Measurements from ENCODE around the gene RTP5.

Gene RTP5

DNA sequence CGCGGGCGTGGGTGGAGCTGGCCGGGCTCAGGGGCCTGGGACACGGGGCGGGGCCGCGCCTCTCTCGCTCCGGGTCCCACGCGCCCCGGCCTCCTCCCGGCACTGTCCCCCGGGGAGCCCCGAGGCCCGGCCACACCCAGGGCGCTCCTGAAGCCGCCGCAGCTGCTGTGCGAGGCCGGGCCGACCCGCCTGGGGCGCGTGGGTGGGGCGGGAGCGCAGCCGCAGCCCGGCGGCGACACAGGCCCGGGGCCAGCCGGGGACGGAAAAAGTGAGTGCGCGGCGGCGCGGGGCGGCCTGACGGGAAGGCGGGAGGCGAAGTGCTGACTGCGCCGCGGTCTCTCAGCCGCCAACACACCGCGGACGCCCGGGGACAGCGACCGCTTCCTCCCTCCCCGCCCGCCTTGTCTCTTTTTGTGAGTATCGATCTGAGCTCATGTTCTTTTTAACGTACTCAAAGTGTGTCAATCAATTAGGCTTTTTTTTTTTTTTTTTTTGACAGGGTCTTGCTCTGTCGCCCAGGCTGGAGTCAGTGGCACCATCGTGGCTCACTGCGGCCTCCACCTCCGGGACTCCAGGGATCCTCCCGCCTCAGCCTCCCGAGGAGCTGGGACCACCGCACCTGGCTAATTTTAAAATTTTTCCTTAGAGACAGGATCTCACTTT lies 25.3 kb upstream of the RTP5 start:
- no peak overlapping the region for H3K27ac ChIP-seq (ENCODE audit: insufficient read depth, low read depth, low read length, poor library complexity, severe bottlenecking)
- H3K4me3 ChIP-seq (ENCODE audit: insufficient read depth, low read depth, low read length): peak overlapping the region; percentile 16
- H3K27me3 ChIP-seq (ENCODE audit: control insufficient read depth, insufficient read depth, low read length, poor library complexity, severe bottlenecking): peaks cover 31% of the 10 kb centered on the region
- no peaks in the 10 kb centered on the region for H3K36me3 ChIP-seq (ENCODE audit: control insufficient read depth, insufficient read depth, low read length)
- 10% methylated on average over 65 of the region's 65 CpGs for WGBS, 2 experiments
- H3K4me1 ChIP-seq (ENCODE audit: control insufficient read depth, insufficient read depth, low read length): peaks cover 5% of the 10 kb centered on the region
- H3K9me3 ChIP-seq (ENCODE audit: control insufficient read depth, low read length): no peaks in the 10 kb centered on the region

DNA sequence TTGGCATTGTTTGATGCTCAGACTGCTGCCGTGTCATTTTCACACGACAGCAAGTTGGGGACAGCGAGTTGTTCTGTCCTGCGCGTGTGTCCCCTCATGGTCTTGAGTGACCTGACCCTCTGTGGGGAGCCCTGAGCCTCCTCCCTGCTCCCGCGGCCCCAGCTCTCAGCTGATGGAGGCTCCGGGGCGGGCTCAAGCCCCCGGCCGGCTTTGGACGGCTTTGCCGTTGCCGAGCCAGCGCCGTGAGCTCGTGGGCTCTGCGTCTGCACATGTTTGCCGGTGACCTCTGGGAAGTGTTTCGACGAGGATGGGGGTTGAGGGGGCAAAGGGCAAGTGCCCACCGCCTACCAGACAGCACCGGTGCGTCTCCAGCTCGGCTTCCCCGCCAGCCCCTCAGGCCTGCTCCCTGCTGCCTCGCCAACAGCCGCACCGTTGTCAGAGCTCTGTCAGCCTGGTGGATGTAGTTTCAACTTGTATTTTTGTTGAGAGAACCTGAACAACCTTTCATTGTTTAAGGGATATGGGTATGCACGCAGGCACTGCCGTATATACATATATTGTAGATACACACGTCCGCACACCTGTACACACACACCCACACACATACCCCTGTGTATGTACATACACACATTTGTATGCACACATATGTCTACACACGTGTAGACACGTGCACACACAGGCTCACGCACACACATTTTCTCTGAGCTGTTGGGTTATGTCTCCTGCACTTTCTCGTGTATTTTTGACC lies 24.5 kb upstream of the RTP5 start:
- peaks cover 31% of the 10 kb centered on the region for H3K27me3 ChIP-seq (ENCODE audit: control insufficient read depth, insufficient read depth, low read length, poor library complexity, severe bottlenecking)
- no peak overlapping the region for H3K4me3 ChIP-seq (ENCODE audit: insufficient read depth, low read depth, low read length)
- H3K4me1 ChIP-seq (ENCODE audit: control insufficient read depth, insufficient read depth, low read length): peaks cover 5% of the 10 kb centered on the region
- H3K36me3 ChIP-seq (ENCODE audit: control insufficient read depth, insufficient read depth, low read length): no peaks in the 10 kb centered on the region
- no peaks in the 10 kb centered on the region for H3K9me3 ChIP-seq (ENCODE audit: control insufficient read depth, low read length)
- H3K27ac ChIP-seq (ENCODE audit: insufficient read depth, low read depth, low read length, poor library complexity, severe bottlenecking): no peak overlapping the region
- WGBS, 2 experiments: 87% methylated on average over 37 of the region's 37 CpGs

DNA sequence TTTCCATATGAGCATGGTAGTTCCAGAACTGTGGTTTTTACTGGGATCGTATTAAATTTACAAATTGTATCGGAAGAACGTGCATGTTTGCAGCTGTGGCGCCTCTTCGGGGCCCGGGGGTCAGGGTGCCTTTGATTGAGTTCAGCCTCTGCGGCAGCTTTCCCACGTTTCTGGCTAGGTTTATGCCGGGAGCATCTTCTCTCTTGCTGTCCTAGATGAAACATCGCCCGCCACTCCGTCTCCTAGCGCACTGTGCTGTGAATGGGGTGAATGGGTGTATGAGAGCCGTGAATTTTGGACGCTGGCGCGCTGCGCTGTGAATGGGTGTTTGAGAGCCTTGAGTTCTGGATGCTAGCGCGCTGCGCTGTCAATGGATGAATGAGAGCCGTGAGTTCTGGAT lies 23.1 kb upstream of the RTP5 start:
- Histone ChIP-seq H3K36me3 (ENCODE audit: control insufficient read depth, insufficient read depth, low read length) (no peaks in the 10 kb centered on the region), H3K27ac (ENCODE audit: insufficient read depth, low read depth, low read length, poor library complexity, severe bottlenecking) (no peak overlapping the region), H3K27me3 (ENCODE audit: control insufficient read depth, insufficient read depth, low read length, poor library complexity, severe bottlenecking) (peaks cover 31% of the 10 kb centered on the region), H3K4me3 (ENCODE audit: insufficient read depth, low read depth, low read length) (no peak overlapping the region), H3K4me1 (ENCODE audit: control insufficient read depth, insufficient read depth, low read length) (peaks cover 5% of the 10 kb centered on the region), H3K9me3 (ENCODE audit: control insufficient read depth, low read length) (no peaks in the 10 kb centered on the region)
- WGBS, 2 experiments: 94 to 96% methylated on average over 22 of the region's 22 CpGs

DNA sequence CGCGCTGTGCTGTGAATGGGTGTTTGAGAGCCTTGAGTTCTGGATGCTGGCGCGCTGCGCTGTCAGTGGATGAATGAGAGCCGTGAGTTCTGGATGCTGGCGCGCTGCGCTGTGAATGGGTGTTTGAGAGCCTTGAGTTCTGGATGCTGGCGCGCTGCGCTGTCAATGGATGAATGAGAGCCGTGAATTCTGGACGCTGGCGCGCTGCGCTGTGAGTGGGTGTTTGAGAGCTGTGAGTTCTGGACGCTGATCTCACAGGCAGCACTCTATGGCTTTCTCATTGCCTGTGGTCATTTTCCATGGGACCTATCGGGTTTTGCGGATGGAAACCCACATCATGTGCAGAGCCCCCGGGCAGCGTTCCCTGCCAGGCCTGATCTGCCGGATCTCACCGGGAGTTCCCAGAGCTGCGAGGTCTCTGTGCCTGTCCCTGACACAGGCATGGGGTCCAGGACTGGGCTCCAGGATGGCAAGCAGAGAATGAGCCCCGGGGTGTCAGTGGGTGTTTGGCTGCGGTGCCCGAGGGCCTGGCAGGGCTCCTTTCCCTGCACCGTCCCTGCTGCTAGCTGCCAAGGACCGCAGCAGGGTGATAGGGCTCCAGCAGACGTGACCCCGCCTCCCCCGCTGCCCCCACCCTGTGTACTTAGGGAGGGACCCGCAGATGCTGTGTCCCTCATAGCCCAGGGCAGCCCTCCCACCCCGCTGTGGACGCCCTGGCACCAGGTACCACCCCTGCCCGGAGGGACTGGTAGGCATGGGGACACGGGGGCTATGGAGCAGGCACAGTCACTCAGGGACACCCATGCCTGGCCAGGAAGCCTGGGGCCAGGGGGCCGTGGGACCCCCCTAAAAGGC lies 20.5 kb upstream of the RTP5 start:
- H3K4me1 ChIP-seq (ENCODE audit: control insufficient read depth, insufficient read depth, low read length): peaks cover 10% of the 10 kb centered on the region
- no peaks in the 10 kb centered on the region for H3K9me3 ChIP-seq (ENCODE audit: control insufficient read depth, low read length)
- H3K27me3 ChIP-seq (ENCODE audit: control insufficient read depth, insufficient read depth, low read length, poor library complexity, severe bottlenecking): peaks cover 18% of the 10 kb centered on the region
- 93 to 94% methylated on average over 39 of the region's 39 CpGs for WGBS, 2 experiments
- H3K27ac ChIP-seq (ENCODE audit: insufficient read depth, low read depth, low read length, poor library complexity, severe bottlenecking): no peak overlapping the region
- no peaks in the 10 kb centered on the region for H3K36me3 ChIP-seq (ENCODE audit: control insufficient read depth, insufficient read depth, low read length)
- no peak overlapping the region for H3K4me3 ChIP-seq (ENCODE audit: insufficient read depth, low read depth, low read length)

DNA sequence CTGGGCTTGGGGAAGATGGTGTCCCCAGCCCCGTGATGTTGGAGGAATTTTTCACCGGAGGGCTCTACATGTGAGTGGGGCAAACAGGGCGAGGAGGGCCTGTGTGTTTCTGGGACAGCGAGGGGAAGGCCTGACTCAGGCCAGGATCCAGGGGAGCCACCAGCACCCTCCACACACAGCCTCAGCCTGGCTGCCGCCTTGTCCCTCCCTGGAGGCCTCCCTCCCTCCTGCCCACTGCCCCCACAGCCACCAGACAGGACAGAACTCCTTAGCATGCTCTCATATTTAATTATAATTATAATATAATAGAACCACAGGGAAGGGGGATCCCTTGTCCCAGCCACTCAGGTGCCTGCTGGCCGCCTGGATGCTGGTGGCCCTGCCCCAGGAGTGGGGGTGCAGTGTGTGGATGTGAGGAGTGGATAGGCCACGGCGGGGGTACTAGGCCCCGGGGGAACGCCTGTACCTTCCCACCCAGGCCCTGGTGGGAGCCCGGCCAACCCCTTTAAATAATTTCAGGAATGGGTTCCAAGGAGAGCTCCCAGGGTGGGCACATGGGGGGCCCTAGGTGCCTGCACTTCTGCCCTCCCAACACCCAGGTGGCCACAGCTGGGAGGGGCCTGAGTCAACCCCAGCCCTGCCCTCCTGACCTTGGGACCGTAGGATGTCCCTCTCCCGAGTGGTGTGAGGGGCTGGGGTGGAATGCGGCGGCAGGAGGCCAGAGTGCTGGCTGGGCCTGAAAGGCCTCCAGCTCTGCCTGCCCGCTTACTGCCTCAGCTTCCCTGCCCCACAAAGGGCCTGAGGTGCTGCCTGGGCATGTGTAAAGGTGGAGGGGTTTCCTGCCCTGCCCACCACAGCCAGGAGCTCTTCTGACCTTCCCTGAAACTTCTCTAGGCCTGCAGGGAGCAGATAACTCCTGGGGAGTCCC lies 19.6 kb upstream of the RTP5 start:
- 81 to 87% methylated on average over 16 of the region's 16 CpGs for WGBS, 2 experiments
- no peak overlapping the region for H3K4me3 ChIP-seq (ENCODE audit: insufficient read depth, low read depth, low read length)

DNA sequence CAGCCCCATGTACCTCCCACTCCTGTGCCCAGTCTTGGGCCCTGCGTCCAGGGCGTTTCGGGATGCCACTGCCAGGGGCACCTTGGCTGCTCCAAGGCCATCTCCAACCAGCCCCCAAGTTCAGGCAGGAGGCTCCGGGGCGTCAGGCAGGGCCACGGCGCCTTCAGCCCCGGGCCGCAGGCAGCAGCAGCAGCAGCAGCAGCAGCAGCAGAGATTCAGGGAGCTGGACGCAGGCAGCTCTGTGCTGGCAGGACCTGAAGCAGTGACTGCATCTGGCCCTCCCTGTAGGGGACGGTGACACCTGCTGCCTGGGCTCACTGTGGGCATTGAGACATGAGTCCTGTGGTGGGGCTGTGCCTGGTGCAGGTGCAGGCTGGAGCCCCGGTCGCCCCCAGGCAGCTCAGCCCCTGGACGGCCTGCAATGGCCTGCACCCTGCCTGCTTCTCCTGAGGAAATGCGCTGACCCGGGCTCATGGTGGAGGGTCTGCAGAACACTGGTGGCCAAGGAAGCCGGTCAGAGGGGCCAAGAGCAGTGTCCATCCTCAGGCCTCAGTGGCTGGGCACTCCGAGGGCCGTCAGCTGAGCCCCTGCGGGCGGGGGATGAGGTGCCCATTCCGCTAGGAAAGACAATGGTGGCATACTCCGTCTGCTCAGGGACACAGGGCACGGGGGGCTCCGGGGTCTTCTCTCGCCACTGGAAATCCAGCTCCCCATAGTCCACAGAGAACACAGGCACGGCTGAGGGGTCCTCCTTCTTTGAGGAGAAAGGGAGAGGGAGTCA lies 18.8 kb upstream of the RTP5 start:
- peaks cover 5% of the 10 kb centered on the region for H3K4me1 ChIP-seq (ENCODE audit: control insufficient read depth, insufficient read depth, low read length)
- H3K9me3 ChIP-seq (ENCODE audit: control insufficient read depth, low read length): no peaks in the 10 kb centered on the region
- H3K4me3 ChIP-seq (ENCODE audit: insufficient read depth, low read depth, low read length): no peak overlapping the region
- H3K36me3 ChIP-seq (ENCODE audit: control insufficient read depth, insufficient read depth, low read length): no peaks in the 10 kb centered on the region
- H3K27me3 ChIP-seq (ENCODE audit: control insufficient read depth, insufficient read depth, low read length, poor library complexity, severe bottlenecking): peaks cover under 1% of the 10 kb centered on the region
- WGBS, 2 experiments: 91 to 92% methylated on average over 27 of the region's 27 CpGs
- H3K27ac ChIP-seq (ENCODE audit: insufficient read depth, low read depth, low read length, poor library complexity, severe bottlenecking): no peak overlapping the region

More for the DNA sequence above, 19.6 kb upstream of the RTP5 start:
- H3K4me1 ChIP-seq (ENCODE audit: control insufficient read depth, insufficient read depth, low read length): peaks cover 9% of the 10 kb centered on the region
- H3K36me3 ChIP-seq (ENCODE audit: control insufficient read depth, insufficient read depth, low read length): no peaks in the 10 kb centered on the region
- H3K27ac ChIP-seq (ENCODE audit: insufficient read depth, low read depth, low read length, poor library complexity, severe bottlenecking): no peak overlapping the region
- H3K9me3 ChIP-seq (ENCODE audit: control insufficient read depth, low read length): no peaks in the 10 kb centered on the region
- peaks cover 9% of the 10 kb centered on the region for H3K27me3 ChIP-seq (ENCODE audit: control insufficient read depth, insufficient read depth, low read length, poor library complexity, severe bottlenecking)

DNA sequence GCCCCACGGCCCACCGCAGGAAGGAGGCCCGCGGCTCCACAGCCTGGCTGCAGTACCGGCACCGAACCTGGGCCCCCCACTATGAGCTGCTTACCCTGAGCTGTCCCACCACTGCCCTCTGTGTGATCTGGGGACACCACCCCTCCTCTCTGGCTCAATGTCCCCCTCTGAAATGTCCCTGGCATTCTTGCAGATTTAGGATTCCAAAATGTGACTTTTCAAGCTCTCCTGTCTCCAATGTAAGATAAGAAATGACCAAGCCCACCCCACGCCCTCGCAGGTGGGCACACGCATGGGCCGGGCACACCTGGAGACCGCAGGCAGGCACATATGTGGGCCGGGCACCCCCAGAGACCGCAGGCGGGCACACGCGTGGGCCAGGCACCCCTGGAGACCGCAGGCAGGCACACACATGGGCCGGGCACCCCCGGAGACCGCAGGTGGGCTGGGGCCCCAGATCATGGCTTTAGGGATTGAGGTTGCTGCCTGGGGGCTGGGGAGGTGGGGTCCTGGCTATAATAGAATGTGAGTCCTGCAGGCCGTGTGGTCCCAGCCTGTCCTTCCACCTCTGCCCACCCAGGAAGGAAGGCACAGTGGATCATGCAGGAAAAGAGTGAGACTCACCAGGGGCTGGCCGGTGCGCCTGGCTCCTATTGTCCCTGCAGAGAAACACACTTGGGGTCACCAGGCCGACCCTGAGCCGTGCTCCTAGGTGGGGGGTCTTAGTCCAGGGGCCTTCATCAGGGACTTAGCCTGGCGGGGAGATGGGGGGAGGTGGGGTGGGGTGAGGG lies 18.0 kb upstream of the RTP5 start:
- Histone ChIP-seq H3K9me3 (ENCODE audit: control insufficient read depth, low read length) (no peaks in the 10 kb centered on the region), H3K27ac (ENCODE audit: insufficient read depth, low read depth, low read length, poor library complexity, severe bottlenecking) (no peak overlapping the region), H3K27me3 (ENCODE audit: control insufficient read depth, insufficient read depth, low read length, poor library complexity, severe bottlenecking) (no peaks in the 10 kb centered on the region), H3K36me3 (ENCODE audit: control insufficient read depth, insufficient read depth, low read length) (no peaks in the 10 kb centered on the region), H3K4me1 (ENCODE audit: control insufficient read depth, insufficient read depth, low read length) (peaks cover 5% of the 10 kb centered on the region), H3K4me3 (ENCODE audit: insufficient read depth, low read depth, low read length) (no peak overlapping the region)
- 90% methylated on average over 26 of the region's 26 CpGs for WGBS, 2 experiments

DNA sequence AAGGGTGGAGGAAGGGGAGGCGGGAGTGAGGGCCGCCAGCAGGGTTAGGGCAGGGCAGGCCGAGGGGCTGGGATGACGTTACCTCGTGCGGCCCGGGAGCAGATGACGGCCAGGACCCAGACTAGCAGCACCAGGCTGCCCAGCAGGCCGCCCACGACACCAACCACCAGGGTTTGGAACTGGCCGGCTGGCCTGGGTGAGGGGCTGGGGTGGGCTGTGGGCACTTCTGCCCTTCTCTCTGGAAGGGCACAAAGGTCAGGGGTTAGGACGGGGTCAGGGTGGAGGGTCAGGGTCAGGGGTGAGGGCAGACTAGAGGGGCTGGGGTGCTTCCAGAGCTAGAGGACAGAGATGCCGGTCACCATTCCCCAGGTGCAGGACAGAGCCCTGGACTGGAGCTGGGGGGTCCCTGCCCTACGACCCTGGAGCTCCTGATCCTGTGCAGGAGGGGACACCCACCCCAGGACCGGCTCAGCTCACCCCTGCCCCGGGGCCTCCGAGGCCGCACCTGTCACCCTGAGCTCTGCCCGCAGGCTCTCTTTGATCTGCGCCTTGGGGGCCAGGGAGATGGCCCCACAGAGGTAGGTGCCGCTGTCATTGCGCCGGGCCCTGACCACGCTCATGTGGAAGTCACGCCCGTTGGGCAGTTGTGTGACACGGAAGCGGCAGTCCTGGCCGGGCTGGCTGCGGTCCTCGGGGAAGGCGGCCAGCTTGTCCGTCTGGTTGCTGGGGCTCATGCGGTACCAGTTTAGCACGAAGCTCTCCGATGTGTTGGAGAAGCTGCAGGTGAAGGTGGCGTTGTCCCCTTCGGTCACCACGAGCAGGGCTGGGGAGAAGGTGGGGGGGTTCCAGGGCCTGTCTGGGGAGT lies 17.2 kb upstream of the RTP5 start:
- WGBS, 2 experiments: 91 to 94% methylated on average over 39 of the region's 39 CpGs
- H3K27me3 ChIP-seq (ENCODE audit: control insufficient read depth, insufficient read depth, low read length, poor library complexity, severe bottlenecking): no peaks in the 10 kb centered on the region
- H3K27ac ChIP-seq (ENCODE audit: insufficient read depth, low read depth, low read length, poor library complexity, severe bottlenecking): no peak overlapping the region
- no peak overlapping the region for H3K4me3 ChIP-seq (ENCODE audit: insufficient read depth, low read depth, low read length)
- H3K9me3 ChIP-seq (ENCODE audit: control insufficient read depth, low read length): no peaks in the 10 kb centered on the region
- H3K36me3 ChIP-seq (ENCODE audit: control insufficient read depth, insufficient read depth, low read length): no peaks in the 10 kb centered on the region
- H3K4me1 ChIP-seq (ENCODE audit: control insufficient read depth, insufficient read depth, low read length): peaks cover 5% of the 10 kb centered on the region
